Neural cell (in vitro differentiated cells): ENCODE measurements around the gene VWA1.
"Not testable (repeated sequence)": the region's sequence is repeated elsewhere in the genome, so short reads cannot be mapped to it uniquely, and the experiment has no call there.

Source experiments
- EP300 ChIP-seq: fragments of 450-650 bp; conservative IDR thresholded peaks from 2 replicates; pipeline ENCODE4 v1.6.1; 2014; ENCODE audit warnings: antibody characterized with exemption, mild to moderate bottlenecking, moderate library complexity; ENCODE audit not compliant: poor library complexity, severe bottlenecking
- TF ChIP-seq, protein P1 (sequence below): fragments of 450-650 bp; IDR thresholded peaks from 2 replicates; pipeline ENCODE4 v1.5.1; 2014; ENCODE audit warnings: antibody characterized with exemption, mild to moderate bottlenecking, moderate library complexity; ENCODE audit not compliant: poor library complexity, severe bottlenecking

DNA sequence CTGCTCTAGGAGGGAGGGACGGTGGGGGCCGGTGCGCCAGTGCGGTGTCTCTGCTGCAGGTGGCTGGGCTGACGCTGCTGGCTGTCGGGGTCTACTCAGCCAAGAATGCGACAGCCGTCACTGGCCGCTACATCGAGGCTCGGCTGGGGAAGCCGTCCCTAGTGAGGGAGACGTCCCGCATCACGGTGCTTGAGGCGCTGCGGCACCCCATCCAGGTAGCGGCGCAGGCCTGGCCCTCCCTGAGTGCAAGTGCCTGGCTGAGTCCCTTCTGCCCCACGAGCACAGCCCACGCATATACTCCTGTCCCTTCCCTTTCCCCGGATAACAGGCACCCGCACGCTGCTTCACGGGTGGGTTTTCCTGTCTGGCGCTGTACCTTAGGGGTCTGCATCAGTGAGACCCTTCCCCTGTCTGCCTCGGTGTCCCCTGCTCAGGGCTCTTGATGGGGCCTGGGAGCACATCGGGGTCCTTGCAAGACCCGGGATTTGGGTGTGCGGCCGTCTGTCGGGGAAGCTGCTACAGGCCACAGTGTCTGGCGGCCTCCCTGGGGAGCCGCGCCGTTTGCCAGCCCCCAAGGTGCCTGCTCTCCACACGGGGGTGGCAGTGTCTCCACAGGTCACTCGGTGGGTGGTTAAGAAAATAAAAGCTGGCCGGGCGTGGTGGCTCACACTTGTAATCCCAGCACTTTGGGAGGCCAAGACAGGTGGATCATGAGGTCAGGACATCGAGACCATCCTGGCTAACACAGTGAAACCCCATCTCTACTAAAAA, 19.0 kb downstream of the VWA1 start:
- TF ChIP-seq, protein P1, sequence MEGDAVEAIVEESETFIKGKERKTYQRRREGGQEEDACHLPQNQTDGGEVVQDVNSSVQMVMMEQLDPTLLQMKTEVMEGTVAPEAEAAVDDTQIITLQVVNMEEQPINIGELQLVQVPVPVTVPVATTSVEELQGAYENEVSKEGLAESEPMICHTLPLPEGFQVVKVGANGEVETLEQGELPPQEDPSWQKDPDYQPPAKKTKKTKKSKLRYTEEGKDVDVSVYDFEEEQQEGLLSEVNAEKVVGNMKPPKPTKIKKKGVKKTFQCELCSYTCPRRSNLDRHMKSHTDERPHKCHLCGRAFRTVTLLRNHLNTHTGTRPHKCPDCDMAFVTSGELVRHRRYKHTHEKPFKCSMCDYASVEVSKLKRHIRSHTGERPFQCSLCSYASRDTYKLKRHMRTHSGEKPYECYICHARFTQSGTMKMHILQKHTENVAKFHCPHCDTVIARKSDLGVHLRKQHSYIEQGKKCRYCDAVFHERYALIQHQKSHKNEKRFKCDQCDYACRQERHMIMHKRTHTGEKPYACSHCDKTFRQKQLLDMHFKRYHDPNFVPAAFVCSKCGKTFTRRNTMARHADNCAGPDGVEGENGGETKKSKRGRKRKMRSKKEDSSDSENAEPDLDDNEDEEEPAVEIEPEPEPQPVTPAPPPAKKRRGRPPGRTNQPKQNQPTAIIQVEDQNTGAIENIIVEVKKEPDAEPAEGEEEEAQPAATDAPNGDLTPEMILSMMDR: not testable (repeated sequence)
- TF ChIP-seq EP300: not testable (repeated sequence)
